IPS DF 4.7 (cell line): ENCODE measurements around the gene MTX1.
"Not testable (repeated sequence)": the region's sequence is repeated elsewhere in the genome, so short reads cannot be mapped to it uniquely, and the experiment has no call there.

Experiments used
- DNase-seq: peaks from one replicate; pipeline ENCODE4 v3.0.0-alpha.2; 2013; ENCODE audit warnings: low spot score; ENCODE audit errors: extremely low read depth

MTX1 gene

DNA sequence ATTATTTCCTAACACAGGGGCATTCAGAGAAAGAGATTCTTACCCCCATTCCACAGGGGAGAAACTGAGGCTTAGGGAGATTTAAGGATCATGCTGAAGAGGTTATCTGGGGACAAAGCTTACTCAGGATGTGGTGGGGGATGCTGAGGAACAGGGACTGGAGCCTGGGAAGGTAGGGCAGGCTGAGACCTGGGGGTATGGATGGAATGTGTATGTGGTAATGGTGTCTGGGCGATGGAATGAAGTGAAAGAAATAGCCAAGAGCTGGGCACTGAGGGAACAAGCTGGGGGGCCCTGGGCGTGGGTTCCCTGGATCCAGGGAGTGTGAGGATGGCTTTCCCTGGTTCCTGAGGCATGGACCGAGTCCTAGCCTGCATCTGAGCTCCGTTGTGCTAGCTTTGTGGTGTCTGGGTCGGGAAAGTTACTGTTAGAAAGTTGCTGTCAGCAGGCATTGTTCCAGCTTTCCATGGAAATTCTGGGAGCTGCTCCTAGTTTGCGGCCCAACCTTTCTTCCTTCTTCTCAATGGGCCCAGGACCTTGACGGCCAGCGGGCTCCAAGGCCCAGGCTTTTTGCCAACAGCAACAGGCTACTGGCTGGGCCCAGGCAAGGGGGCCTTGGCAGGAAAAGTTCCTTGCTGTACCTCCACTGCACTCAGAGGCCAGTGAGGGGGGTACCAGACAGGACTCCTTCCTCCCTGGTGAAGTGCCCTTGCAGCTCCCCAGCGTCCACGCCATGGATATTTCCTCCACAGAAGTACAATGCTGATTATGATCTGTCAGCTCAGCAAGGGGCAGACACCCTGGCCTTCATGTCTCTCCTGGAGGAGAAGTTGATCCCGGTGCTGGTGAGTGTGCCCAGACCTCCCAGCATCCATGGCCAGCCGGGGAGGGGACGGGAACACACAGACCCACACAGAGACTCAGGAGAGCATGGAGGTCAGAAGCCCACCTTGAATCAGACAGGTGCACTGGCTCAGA lies 23.8 kb downstream of the MTX1 start:
- DNase-seq, result not testable (repeated sequence)

DNA sequence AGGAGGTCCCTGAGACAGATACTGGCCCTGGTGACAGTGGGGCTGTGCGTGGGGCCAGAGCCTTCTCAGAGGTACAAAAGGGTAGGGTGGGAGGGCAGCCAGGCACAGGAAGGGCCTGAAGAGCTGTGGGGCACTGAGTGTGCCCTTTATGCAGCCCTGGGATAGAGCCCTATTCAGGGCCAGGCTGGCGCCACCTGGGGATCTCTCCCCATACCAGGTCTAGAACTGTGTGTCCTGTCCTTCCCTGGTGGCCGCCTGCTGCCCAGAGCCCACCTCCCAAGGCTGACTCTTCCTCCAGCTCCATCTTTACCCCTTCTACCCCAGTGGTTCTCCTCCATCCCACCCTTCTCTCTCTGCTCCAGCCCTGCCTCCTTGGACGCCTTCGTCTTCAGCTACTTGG lies 25.0 kb downstream of the MTX1 start:
- DNase-seq, result not testable (repeated sequence)

DNA sequence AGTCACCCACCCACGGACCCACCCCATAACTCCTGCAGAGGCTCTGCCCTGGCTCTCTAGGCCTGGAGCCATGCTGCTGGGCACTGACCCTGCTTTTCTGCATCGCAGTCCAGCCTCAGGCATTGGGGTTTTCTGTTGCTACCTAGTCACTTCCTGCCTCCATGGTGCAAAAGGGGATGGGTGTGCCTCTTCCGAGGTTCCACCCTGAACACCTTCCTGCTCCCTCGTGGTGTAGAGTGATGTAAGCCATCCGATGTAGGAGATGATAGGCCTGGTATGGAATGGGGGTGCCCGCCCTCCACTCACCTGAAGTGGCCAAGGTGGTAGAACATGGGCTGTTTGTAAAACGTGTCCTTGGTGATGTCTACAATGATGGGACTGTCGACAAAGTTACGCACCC lies 26.9 kb downstream of the MTX1 start:
- DNase-seq, result not testable (repeated sequence)

DNA sequence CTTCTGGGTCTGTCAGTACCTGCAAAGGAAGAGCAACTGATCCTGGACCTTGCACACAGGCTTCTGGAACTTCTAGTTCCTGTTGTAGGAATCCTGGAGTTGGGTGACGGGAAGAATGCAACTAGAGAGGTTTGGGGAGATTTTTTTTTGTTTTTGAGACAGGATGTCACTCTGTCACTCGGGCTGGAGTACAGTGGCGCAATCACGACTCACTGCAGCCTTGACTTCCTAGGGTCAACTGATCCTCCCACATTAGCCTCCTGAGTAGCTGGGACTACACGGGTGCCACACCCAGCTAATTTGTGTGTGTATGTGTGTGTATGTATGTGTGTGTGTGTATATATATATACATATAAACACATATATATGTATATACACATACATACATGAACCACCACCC lies 28.0 kb downstream of the MTX1 start:
- no peak for DNase-seq

DNA sequence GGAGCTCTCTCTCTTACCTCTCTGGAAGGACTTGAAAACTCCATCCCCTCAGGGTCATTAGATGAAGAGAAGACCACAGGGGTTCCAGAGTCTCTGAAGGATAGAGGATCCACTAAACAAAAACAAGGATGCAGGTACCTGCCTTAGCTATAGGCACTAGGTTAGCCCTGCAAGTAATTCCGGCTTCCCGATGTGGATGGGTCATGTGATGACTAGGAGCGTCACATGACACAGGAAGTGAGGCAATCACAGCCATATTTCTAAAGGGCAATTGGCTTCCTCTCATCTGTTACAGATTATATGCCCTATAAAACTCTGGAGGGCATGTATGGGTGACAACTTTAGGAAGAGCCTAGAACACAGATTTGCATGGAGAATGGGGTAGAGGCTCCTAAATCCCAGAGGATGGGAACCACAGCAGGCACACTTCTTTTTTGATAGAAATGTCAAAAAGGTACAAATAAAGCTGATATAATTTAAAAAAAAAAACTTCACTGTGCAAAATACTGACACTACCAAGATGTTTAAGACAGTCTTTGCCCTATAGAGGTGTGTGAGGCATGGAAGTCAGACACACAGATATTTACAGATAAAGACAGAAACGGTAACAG lies 32.7 kb downstream of the MTX1 start:
- no peak for DNase-seq

DNA sequence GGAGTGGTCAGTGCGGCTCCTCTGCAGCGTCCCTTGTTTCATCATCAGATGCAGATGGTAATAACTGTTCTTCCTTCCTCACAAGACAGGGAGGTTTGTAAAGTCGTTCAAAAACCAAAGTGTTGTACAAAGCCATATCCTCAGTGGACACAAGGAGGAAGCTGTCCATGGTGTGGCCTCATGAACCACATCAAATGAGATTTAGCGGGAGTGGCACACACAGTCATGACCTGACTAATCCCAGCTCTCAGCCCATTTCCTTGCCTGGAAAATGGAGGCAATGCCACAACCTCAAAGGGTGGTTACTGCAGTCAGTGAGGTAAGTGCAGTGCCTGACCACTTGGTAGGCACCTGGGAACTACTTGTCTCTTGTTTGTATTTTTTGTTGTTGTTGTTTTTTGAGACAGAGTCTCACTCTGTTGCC lies 33.4 kb downstream of the MTX1 start:
- DNase-seq, result no peak

DNA sequence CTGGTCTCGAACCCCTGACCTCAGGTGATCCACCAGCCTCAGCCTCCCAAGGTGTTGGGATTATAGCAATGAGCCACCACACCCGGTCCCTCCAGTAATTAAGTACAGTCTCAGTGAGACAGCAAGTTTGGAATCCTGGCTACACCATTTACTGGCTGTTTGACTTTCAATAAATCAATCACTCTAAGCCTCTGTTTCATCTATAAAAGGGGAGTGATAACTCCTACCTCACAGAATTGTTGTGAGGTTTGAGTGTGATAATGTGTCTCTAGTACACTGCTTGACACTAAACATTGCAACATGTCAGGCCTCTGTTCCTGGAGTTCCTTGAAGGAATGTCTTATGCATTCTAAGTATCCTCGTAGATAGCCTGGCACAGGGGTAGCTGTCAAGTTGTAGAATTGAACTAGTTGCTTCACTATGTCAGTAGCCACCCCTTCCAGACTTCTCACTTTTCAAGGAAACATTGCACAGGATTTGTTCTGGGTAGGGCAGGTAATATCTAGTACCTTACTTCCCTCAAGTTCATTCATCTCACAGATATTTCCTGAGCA lies 34.4 kb downstream of the MTX1 start:
- no peak for DNase-seq

DNA sequence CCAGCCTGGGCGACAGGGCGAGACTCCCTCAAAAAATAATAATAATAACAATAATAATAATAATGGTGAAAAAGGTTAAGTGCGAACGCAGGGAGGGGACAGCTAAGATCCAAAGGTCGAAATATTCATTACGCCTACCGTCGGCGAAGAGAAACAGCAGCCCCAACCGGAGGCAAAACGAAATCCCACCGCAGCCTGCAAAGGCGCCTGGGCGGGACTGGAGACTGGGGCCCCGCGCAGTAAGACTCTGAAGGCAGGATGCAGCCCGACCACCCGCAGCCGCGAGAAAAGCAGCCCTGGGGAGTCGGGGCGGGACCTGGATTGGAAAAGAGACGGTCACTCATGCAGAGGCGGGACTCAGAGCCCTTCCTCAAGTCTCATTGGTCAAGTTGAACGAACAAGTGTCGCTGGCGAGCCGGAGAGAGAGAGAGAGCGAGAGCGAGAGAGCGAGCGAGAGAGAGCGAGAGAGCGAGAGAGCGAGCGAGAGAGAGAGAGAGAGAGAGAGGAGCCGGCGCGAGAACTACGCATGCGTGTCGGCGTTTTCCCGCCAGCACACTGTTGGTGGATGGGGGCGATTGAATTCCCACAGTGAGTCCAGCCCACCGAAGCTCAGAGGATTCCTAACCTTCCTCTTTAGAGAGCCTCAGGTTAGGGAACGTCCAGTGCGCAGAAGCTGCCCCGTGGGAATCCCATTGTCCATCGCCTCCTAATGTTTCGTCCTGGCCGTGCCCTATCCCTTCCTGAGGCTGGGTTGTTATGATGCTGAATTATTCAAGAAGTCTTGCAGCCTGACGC lies 36.1 kb downstream of the MTX1 start:
- no peak for DNase-seq

DNA sequence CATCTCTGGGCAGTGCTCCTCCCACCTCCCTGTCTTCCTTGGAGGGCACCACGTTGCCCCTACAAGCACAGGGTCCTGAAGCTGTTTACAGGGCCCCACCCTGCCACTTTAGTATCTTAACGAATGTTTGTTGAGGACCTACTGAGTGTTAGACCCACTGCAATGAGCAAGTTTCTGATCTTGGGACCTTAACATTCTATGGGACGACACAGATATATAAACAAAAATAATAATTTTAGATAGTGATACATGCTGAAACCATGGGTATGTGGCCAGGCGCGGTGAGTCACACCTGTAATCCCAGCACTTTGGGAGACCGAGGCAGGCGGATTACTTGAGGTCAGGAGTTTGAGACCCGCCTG lies 36.6 kb downstream of the MTX1 start:
- no peak for DNase-seq

DNA sequence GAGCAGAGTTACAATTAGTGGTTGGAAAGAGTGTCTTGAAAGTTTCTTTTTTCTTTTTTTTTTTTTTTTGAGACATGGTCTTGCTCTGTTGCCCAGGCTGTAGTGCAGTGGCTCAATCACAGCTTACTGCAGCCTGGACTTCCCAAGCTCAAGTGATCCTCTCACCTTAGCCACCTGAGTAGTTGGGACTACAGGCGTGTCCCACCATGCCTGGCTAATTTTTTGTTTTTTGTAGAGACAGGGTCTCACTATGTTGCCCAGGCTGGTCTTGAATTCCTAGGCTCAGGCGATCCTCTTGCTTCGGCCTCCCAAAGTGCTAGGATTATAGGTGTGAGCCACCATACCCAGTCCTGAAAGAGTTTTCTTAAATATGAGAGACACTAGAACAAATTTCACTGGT lies 38.3 kb downstream of the MTX1 start:
- not testable (repeated sequence) for DNase-seq

DNA sequence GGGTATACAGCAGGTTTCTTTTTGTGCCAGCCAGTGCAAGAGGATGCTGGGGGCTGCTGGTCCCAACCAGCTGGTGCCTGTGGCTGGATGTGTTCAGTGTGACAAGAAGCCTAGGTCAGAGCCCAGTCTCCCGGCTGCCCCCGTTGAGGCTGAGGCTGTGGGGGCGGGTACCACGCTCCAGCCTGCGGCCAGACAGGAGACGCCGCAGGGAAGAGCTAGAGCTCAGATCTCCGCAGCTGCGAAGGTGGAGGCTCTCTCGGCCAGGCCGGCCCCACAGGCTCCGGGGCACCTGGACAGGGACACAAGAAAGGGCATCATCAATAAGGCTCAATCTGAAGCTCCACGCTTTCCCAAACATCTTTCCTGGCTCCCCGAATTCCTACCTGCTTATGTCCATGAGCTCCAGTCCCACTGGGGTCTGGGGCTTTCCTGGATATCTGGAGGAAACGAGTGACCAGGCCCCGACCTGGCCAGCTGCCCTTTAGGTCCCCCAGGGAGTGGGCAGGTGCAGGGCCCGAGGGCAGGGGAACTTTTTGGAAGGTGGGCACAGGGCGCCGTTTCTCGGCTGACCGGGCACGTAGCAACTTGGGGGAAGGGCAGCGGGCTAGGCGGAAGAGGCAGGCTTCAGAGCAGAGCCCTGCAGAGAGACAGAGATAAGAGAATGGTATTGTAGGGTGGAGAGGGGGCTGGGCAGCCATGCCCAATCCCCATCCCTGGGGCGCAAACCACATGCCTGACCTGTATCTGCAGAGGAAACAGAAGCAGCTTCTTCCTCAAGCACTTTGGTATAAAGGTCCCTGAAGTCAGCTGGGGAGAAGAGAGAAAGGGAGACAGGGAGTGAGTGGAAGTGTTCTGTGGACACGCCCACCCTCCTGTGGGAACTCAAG lies 39.4 kb downstream of the MTX1 start:
- DNase-seq, result no peak

DNA sequence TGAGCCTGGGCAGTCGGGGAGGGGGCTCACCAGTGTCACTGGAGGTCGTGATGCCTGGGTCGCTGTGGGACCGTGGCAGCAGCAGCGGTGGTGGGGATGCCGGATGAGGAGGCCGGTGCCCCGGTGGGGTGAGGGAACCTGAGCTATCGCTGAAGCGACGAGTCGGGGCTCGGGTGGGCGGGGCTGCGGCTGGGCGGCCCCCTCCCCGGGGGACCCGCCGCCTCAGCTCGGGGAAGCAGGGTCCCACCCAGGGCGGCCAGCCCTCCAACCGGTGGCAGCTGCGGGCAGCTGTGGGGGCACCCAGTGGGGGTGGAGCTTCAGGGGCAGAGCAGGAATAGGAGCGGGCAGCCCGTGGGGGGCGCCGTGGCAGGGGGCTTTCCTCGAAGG lies 41.7 kb downstream of the MTX1 start:
- no peak for DNase-seq

DNA sequence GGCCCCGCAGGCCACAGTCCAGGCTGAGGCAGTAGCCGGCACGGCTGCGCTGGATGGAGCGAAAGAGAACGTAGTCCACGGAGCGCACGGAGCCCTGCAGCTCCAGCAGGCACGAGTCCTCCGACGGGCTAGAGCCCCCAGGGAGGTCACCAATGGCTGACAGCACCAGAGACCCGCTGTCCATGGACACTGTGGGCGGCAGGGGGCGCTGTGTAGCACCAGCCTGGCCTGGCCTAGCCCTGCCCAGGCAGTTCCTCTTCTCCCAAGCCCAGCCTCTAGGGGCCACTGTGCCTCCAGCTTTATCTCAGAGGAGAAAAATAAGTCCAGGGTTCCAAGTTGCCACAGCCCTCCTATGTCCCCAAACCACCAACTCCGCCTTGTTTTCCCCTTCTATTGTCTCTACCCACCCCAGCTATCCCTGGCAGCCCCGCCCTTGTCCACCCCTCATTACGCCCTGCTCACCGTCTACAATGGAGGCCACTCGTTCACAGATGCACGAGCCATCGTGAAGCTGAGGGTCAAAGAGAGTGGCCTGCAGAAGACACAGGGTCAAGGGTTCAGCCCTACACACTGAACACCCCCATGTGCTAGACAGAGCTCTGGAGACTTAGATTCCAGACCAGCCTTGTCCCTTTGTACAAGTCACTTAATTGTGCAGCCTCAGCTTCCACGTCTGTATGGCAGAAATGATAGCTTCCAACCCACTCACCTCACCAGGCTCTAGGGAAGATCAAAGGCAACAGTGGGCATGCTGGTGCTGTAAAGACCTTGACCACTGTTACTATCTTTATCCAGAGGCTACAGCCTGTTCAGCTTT lies 42.3 kb downstream of the MTX1 start:
- DNase-seq, result no peak

DNA sequence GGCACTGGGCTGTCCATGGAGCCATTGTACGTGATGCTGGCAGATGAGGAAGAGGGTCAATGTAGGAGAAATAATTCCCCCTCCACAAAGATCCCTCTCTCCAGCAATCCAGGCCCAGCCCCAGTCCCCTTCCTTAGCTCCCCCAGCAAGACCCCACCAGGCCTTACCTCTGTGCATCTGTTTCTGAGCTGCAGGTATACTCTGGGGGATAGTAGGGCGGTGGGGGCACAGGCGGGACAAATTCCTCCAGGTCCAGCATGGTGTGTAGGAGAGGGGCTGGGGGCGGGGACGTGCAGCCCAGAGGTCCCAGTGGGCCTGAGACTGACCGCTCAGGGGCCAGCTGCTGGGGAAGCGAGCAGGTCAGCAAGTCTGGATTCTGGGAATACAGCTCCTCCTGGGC lies 43.1 kb downstream of the MTX1 start:
- DNase-seq, result no peak

DNA sequence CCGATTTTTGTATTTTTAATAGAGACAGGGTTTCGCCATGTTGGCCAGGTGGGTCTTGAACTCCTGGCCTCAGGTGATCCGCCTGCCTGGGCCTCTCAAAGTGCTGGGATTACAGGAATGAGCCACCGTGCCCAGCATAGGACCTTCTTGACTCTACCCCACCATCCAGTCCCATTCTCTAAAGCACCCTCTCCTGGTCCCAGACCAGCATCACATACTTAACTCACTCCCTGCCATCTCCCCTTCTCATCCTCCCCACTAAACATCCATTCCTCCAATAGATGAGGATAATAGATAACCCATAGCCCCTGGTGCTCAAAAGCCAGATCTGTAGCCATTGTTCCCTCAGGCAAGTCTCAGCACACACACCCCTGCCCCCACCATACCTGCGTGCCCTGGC lies 44.7 kb downstream of the MTX1 start:
- DNase-seq, result no peak

DNA sequence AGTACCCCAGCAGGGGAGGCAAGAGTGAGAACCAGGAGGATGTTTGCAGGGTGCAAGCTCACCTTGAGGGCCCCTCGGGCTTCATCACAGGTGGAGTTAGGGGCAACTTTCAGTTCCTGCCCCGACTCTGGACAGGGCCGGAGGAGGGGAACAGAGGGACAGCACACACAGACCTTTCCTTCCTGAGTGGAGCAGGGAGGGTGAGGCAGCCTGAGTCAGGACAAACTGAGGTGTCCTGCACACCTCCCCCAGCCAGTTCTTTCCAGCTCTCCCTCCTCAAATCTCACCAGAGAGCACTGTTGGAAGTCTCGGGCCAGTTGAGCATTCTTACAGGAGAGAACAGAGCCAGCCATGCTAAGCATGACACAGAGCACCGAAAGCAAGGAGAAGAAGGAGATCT lies 45.3 kb downstream of the MTX1 start:
- no peak for DNase-seq

DNA sequence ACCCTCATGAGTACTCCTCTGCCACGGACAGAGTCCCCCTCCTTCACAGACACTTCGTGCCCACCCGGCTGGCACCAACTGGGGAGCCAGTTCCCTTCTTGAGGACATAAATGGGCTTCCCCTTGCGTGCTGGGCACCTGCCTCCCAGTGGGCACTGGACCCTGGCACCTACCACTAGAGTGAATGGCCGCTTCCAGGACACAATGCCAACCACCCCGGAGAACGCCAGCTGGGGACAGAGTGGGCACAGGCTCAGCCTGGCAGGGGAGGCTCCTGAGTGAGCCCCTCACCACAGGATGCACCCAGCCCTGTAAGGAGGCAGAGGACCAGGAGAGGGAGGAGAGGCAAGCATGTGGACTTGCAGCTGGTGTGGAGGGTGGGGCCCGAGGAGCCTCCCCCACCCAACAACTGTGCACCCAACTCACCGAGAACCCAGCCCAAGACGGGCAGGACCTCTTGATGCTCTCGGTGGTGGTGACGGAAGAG lies 45.8 kb downstream of the MTX1 start:
- DNase-seq, result no peak

DNA sequence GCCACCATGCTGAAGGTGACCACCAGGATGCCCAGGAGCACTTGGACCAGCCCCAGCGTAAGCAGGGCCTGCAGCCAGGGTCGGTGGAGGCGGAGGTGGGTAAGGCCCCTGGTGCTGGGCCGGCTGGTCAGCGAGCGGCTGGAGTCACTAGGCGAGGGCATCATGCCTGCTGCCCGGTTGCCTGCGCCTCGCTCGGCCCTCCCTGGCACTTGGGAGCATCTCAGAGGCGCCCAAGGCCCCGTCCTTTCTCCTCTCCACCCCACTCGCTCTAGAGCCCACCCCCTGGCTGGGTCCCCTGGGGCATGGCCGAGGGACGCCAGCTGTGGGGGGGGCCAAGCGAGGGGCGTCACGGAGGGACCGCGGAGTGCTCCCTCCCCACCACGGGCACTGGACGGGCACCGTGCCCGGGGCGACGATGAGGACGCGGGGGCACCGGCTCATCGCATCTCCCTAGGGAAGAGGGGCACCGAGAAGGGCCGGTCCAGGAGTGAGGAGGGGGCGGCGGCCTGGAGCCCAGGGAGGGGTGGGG lies 46.3 kb downstream of the MTX1 start:
- DNase-seq, result no peak

DNA sequence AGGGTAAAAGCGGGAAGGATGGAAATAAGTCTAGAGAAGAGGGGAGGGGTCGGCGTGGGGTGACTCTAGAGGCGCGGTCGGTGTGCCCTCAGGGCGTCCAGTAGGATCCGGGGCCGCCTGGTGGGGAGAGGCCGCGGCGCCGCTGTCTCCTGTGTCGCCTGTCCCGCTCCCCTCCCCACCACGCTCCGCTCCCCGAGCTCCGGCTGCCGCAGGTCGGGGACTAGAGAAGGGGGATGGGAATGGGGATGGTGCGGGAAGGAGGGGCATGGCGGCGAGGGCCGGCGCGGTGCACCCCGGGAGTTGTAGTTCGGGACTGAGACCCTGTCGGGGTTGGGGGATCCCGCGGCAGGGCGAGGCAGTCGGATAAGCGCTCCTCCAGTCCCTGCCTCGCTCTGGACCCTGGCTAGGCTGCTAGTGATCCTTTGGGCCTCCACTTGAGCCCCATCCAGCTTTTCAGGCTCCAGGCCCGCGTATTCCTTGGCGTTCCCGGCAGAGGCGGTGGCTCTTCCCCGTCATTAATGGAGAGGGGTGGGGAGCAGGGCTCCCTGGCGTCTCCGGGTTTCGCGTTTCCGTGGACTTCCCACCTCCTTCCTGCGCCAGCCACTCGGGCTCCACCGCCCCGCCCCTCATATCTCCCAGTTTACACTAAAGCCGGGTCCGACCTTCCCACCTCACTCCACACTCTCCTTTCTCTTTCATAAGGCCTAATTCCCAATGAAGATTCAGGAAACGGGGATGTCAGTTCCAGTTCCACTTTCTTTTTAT lies 46.9 kb downstream of the MTX1 start, which contains the start of gene ENTREP3:
Gene ENTREP3, minus strand, starts transcription at position 241 of the 765 bp plus-strand sequence. CDS start 606 bp downstream, outside the sequence.
- DNase-seq, result no peak
